Measurements from ENCODE around the gene NTSR1. TPM values are rescaled to one million over a fixed set of nuclear protein-coding genes. Genes with fewer than 3 reads are reported as not detected.

NTSR1 gene
- total and polyA plus RNA-seq, 8 donors = 0.03 to 3.5 (median 0.12) TPM

- peaks cover 9 to 60% of the 10 kb centered on the region in 2 donors for H3K27me3 ChIP-seq
- peak in 1 of 4 donors; percentile 17 for DNase-seq
- ATAC-seq = no peak
- no peak overlapping the region for H3K27ac ChIP-seq
- peaks cover 0 to 5% of the 10 kb centered on the region in 2 donors for H3K9me3 ChIP-seq
- no peak overlapping the region for H3K4me3 ChIP-seq
- H3K36me3 ChIP-seq = no peaks in the 10 kb centered on the region
- no peak for TF ChIP-seq CTCF (IDR thresholded peaks at IDR 0.05)
- peaks cover 0 to 18% of the 10 kb centered on the region in 2 donors for H3K4me1 ChIP-seq
- intact Hi-C loops (cut with DNase I) = no loop called here
Measured at GRCh38 chr20:62715201-62715600, 6.6 kb downstream of the NTSR1 start.

GRCh38 chr20:62716198-62716940 lies 7.7 kb downstream of the NTSR1 start:
- intact Hi-C loops (cut with DNase I) = no loop called here

GRCh38 chr20:62716941-62717310 lies 8.3 kb downstream of the NTSR1 start:
- DNase-seq = no peak
- ATAC-seq = no peak
- intact Hi-C loops (cut with DNase I) = no loop called here

More at GRCh38 chr20:62716198-62716940, 7.7 kb downstream of the NTSR1 start:
- no peak for TF ChIP-seq CTCF (IDR thresholded peaks at IDR 0.05)
- Histone ChIP-seq H3K27me3 (peaks cover 0 to 52% of the 10 kb centered on the region in 2 donors), H3K36me3 (no peaks in the 10 kb centered on the region), H3K27ac (no peak overlapping the region), H3K9me3 (peaks cover 0 to 16% of the 10 kb centered on the region in 2 donors), H3K4me3 (no peak overlapping the region), H3K4me1 (peaks cover 0 to 7% of the 10 kb centered on the region in 2 donors)
- DNase-seq (peak in 1 of 4 donors; percentile 73), ATAC-seq (no peak)

GRCh38 chr20:62717933-62718332 lies 9.3 kb downstream of the NTSR1 start:
- ATAC-seq = no peak
- no peak overlapping the region for H3K4me3 ChIP-seq
- peaks cover 0 to 19% of the 10 kb centered on the region in 2 donors for H3K9me3 ChIP-seq
- peak in 1 of 4 donors; percentile 55 for DNase-seq
- no peak overlapping the region for H3K27ac ChIP-seq
- H3K27me3 ChIP-seq = peaks cover 6 to 50% of the 10 kb centered on the region in 2 donors
- intact Hi-C loops (cut with DNase I) = no loop called here
- no peak for TF ChIP-seq CTCF (IDR thresholded peaks at IDR 0.05)
- H3K36me3 ChIP-seq = no peaks in the 10 kb centered on the region
- H3K4me1 ChIP-seq = no peaks in the 10 kb centered on the region

More at GRCh38 chr20:62716941-62717310, 8.3 kb downstream of the NTSR1 start:
- Histone ChIP-seq H3K4me3 (no peak overlapping the region), H3K4me1 (peaks cover 0 to 1% of the 10 kb centered on the region in 2 donors), H3K9me3 (peaks cover 0 to 19% of the 10 kb centered on the region in 2 donors), H3K27me3 (peaks cover 3 to 52% of the 10 kb centered on the region in 2 donors), H3K36me3 (no peaks in the 10 kb centered on the region), H3K27ac (no peak overlapping the region)
- TF ChIP-seq CTCF (IDR thresholded peaks at IDR 0.05) = no peak

- DNase-seq (peak in 1 of 4 donors; percentile 14), ATAC-seq (no peak)
- H3K36me3 ChIP-seq = no peaks in the 10 kb centered on the region
- intact Hi-C loops (cut with DNase I) = no loop called here
- no peak for TF ChIP-seq CTCF (IDR thresholded peaks at IDR 0.05)
- no peak overlapping the region for H3K27ac ChIP-seq
- peaks cover 0 to 19% of the 10 kb centered on the region in 2 donors for H3K9me3 ChIP-seq
- no peaks in the 10 kb centered on the region for H3K4me1 ChIP-seq
- no peak overlapping the region for H3K4me3 ChIP-seq
- H3K27me3 ChIP-seq = peaks cover 9 to 52% of the 10 kb centered on the region in 2 donors
Measured at GRCh38 chr20:62718546-62718945, 9.9 kb downstream of the NTSR1 start.
